ENCODE data around the gene MYMK. TPM values are rescaled to one million over a fixed set of nuclear protein-coding genes. Genes with fewer than 3 reads are reported as not detected.

MYMK gene
- total and polyA plus RNA-seq, 2 experiments from 2014 or later, result not detected

DNA sequence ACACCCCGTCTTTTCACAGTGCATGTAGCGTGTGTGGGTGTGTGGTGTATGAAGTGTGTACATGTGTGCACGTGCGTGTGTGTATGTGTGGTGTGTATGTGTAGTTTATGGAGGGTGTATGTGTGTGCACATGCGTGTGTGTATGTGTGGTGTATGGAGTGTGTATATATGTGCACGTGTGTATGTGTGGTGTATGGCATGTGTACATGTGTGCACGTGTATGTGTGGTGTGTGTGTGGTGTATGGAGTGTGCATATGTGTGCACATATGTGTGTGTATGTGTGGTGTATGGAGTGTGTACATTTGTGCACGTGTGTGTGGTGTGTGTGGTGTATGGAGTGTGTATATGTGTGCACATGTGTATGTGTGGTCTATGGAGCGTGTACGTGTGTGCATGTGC, 13.2 kb downstream of the MYMK start:
- Histone ChIP-seq H4K20me1 (replicated peaks; ENCODE audit: insufficient read depth) (no peaks in the 10 kb centered on the region), H3K4me2 (no peak overlapping the region), H3K4me1 (ENCODE audit: insufficient read depth) (peaks cover 15% of the 10 kb centered on the region), H3K79me2 (replicated peaks; ENCODE audit: insufficient read depth) (no peaks in the 10 kb centered on the region), H3K27ac (ENCODE audit: low read depth) (no peak overlapping the region), H3K27me3 (ENCODE audit: insufficient read depth) (no peaks in the 10 kb centered on the region), H3K4me3 (no peak overlapping the region), H3F3A (replicated peaks; ENCODE audit: low read depth) (peaks cover 5% of the 10 kb centered on the region; the same call in 1 of the 2 replicates), H3K36me3 (ENCODE audit: insufficient read depth) (no peaks in the 10 kb centered on the region), H2AFZ (no peak overlapping the region), H3K9me2 (ENCODE audit: insufficient read depth) (no peaks in the 10 kb centered on the region)
- no peaks in the 10 kb centered on the region for H3K36me3 Mint-ChIP-seq (ENCODE audit: low read depth)
- peaks cover 11% of the 10 kb centered on the region for H3K27me3 Mint-ChIP-seq (ENCODE audit: insufficient read depth, low read depth, poor library complexity)
- H3K9me3 Mint-ChIP-seq, result no peaks in the 10 kb centered on the region
- no peak for DNase-seq (ENCODE audit: low spot score)
- no peak for ATAC-seq
- no peak overlapping the region for H3K27ac Mint-ChIP-seq
- TF ChIP-seq EZH2 (IDR thresholded peaks at IDR 0.05; ENCODE audit: low read depth, unreplicated experiment), result no peak
- no peak for TF ChIP-seq ZNF331 (CRISPR knock-in tag; IDR thresholded peaks at IDR 0.05; ENCODE audit: low read depth)
- TF ChIP-seq JUNB (IDR thresholded peaks at IDR 0.05; ENCODE audit: unreplicated experiment), result no peak
- TF ChIP-seq, protein P1, sequence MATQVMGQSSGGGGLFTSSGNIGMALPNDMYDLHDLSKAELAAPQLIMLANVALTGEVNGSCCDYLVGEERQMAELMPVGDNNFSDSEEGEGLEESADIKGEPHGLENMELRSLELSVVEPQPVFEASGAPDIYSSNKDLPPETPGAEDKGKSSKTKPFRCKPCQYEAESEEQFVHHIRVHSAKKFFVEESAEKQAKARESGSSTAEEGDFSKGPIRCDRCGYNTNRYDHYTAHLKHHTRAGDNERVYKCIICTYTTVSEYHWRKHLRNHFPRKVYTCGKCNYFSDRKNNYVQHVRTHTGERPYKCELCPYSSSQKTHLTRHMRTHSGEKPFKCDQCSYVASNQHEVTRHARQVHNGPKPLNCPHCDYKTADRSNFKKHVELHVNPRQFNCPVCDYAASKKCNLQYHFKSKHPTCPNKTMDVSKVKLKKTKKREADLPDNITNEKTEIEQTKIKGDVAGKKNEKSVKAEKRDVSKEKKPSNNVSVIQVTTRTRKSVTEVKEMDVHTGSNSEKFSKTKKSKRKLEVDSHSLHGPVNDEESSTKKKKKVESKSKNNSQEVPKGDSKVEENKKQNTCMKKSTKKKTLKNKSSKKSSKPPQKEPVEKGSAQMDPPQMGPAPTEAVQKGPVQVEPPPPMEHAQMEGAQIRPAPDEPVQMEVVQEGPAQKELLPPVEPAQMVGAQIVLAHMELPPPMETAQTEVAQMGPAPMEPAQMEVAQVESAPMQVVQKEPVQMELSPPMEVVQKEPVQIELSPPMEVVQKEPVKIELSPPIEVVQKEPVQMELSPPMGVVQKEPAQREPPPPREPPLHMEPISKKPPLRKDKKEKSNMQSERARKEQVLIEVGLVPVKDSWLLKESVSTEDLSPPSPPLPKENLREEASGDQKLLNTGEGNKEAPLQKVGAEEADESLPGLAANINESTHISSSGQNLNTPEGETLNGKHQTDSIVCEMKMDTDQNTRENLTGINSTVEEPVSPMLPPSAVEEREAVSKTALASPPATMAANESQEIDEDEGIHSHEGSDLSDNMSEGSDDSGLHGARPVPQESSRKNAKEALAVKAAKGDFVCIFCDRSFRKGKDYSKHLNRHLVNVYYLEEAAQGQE (IDR thresholded peaks at IDR 0.05; ENCODE audit: unreplicated experiment), result no peak
- TF ChIP-seq EZH2phosphoT487 (IDR thresholded peaks at IDR 0.05; ENCODE audit: unreplicated experiment), result no peak
- TF ChIP-seq, protein P2, sequence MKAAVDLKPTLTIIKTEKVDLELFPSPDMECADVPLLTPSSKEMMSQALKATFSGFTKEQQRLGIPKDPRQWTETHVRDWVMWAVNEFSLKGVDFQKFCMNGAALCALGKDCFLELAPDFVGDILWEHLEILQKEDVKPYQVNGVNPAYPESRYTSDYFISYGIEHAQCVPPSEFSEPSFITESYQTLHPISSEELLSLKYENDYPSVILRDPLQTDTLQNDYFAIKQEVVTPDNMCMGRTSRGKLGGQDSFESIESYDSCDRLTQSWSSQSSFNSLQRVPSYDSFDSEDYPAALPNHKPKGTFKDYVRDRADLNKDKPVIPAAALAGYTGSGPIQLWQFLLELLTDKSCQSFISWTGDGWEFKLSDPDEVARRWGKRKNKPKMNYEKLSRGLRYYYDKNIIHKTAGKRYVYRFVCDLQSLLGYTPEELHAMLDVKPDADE (IDR thresholded peaks at IDR 0.05), result no peak
- H3K4me3 Mint-ChIP-seq, result no peak overlapping the region
- peaks cover 21% of the 10 kb centered on the region for H3K4me1 Mint-ChIP-seq

DNA sequence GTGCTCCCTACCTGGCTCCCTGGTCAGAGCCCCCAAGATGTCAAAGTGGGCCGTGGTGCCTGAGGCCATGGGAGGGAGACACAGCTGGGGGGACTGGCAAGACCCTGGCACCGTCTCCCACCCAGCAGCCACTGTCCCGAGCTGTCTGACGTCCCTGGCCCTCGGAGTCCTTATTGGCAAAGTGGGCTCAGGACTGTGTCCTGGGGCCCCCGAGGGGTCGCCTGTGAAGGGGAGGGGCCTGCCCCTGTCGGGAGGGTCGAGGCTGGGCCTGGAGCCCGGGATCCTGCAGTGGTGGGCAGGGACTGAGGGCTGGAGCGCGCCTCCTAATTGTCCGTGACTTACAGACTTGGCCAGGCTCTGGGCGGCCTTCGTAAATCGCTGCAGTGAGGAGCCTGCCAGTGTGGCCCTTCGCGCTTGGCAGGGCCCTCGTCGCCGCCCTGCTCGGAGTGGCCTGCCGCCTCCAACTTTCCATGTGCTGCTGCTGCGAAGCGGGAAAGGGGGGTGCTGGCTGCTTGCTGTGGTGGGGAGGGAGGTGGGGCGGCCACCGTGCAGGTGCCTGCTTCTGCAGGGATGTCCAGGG, 13.7 kb downstream of the MYMK start:
- no peaks in the 10 kb centered on the region for H3K79me2 ChIP-seq (replicated peaks; ENCODE audit: insufficient read depth)
- H3K27me3 ChIP-seq (ENCODE audit: insufficient read depth), result no peaks in the 10 kb centered on the region
- Mint-ChIP-seq H3K36me3 (ENCODE audit: low read depth) (no peaks in the 10 kb centered on the region), H3K4me3 (no peak overlapping the region; the same call in 2 of the 3 replicates), H3K4me1 (peaks cover 21% of the 10 kb centered on the region), H3K27ac (no peak overlapping the region), H3K27me3 (ENCODE audit: insufficient read depth, low read depth, poor library complexity) (peaks cover 11% of the 10 kb centered on the region), H3K9me3 (no peaks in the 10 kb centered on the region)
- no peak overlapping the region for H3K27ac ChIP-seq (ENCODE audit: low read depth)
- no peak overlapping the region for H3K4me3 ChIP-seq
- H2AFZ ChIP-seq, result no peak overlapping the region
- no peak for TF ChIP-seq CREB1 (CRISPR knock-in tag; IDR thresholded peaks at IDR 0.05; ENCODE audit: low read depth)
- TF ChIP-seq JUNB (IDR thresholded peaks at IDR 0.05; ENCODE audit: unreplicated experiment), result no peak
- TF ChIP-seq, protein P3, sequence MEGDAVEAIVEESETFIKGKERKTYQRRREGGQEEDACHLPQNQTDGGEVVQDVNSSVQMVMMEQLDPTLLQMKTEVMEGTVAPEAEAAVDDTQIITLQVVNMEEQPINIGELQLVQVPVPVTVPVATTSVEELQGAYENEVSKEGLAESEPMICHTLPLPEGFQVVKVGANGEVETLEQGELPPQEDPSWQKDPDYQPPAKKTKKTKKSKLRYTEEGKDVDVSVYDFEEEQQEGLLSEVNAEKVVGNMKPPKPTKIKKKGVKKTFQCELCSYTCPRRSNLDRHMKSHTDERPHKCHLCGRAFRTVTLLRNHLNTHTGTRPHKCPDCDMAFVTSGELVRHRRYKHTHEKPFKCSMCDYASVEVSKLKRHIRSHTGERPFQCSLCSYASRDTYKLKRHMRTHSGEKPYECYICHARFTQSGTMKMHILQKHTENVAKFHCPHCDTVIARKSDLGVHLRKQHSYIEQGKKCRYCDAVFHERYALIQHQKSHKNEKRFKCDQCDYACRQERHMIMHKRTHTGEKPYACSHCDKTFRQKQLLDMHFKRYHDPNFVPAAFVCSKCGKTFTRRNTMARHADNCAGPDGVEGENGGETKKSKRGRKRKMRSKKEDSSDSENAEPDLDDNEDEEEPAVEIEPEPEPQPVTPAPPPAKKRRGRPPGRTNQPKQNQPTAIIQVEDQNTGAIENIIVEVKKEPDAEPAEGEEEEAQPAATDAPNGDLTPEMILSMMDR (conservative IDR thresholded peaks at IDR 0.05; ENCODE audit: low read depth in 2 of 2), result no peak
- H3K4me2 ChIP-seq, result no peak overlapping the region
- no peaks in the 10 kb centered on the region for H3K36me3 ChIP-seq (ENCODE audit: insufficient read depth)
- ATAC-seq, result no peak
- peaks cover 15% of the 10 kb centered on the region for H3K4me1 ChIP-seq (ENCODE audit: insufficient read depth)
- H3K9me2 ChIP-seq (ENCODE audit: insufficient read depth), result no peaks in the 10 kb centered on the region
- DNase-seq (ENCODE audit: low spot score), result no peak
- peaks cover 5% of the 10 kb centered on the region; the same call in 1 of the 2 replicates for H3F3A ChIP-seq (replicated peaks; ENCODE audit: low read depth)
- no peaks in the 10 kb centered on the region for H4K20me1 ChIP-seq (replicated peaks; ENCODE audit: insufficient read depth)

Measured in GM23338 (cell line).